SK-N-SH (cell line): ENCODE data around the gene RASSF3. TPM values are rescaled to one million over a fixed set of nuclear protein-coding genes. Genes with fewer than 3 reads are reported as not detected.

Experiments
- CTCF ChIA-PET: fragments of 300-600, 350-600 bp; formaldehyde crosslinking; extraction: SDS; loops from one replicate; lab custom pipeline; 2021; lab: Yijun Ruan, JAX
- POLR2A ChIA-PET: fragments of 350-600 bp; sonication (Branson Sonifier 250); formaldehyde crosslinking; extraction: SDS; loops from one replicate; lab custom pipeline; 2020; ENCODE audit warnings: antibody characterized with exemption, inconsistent platforms; lab: Yijun Ruan, JAX
- DNase-seq: peaks from one replicate; pipeline ENCODE4 v3.0.0; 2012
- H2AFZ ChIP-seq: fragments of 200-600 bp; sonication (generic); 2 replicates; pipeline ENCODE4 v1.8.1; 2016; ENCODE audit warnings: antibody characterized with exemption, mild to moderate bottlenecking, low read depth
- H3F3A ChIP-seq: fragments of 200-600 bp; sonication (generic); replicated peaks from 2 replicates; pipeline ENCODE3; 2016; ENCODE audit warnings: antibody characterized with exemption, mild to moderate bottlenecking; ENCODE audit not compliant: insufficient read depth
- H3K27ac ChIP-seq, 2 experiments: fragments of 200-500 bp in 1 of 2; fragments of 200-600 bp in 1 of 2; sonication (Bioruptor generic) in 1 of 2; sonication (generic), shearing (Covaris generic) in 1 of 2; 2 replicates each; pipeline versions ENCODE4 v1.5.1 to v1.6.1; 2014 to 2016; ENCODE audit warnings: low read depth in 2 of 2, inconsistent platforms in 1 of 2, low read length in 1 of 2, mild to moderate bottlenecking in 1 of 2, mixed read lengths in 1 of 2
- H3K27me3 ChIP-seq: fragments of 200-600 bp; sonication (generic), shearing (Covaris generic); 2 replicates; pipeline ENCODE4 v1.6.1; 2016; ENCODE audit warnings: mixed run types; ENCODE audit not compliant: insufficient read depth
- H3K36me3 ChIP-seq, 2 experiments: fragments of 200-500 bp in 1 of 2; fragments of 200-600 bp in 1 of 2; sonication (Bioruptor generic) in 1 of 2; sonication (generic) in 1 of 2; replicated peaks in 1 of 2; 2 replicates each; pipeline versions ENCODE3 to v1.5.1; 2014 to 2016; ENCODE audit warnings: low read length in 1 of 2, mild to moderate bottlenecking in 1 of 2; ENCODE audit not compliant: insufficient read depth in 2 of 2, control insufficient read depth in 1 of 2
- H3K4me1 ChIP-seq, 2 experiments: fragments of 200-500 bp in 1 of 2; fragments of 200-600 bp in 1 of 2; sonication (Bioruptor generic) in 1 of 2; sonication (generic), shearing (Covaris generic) in 1 of 2; 2 replicates each; pipeline versions ENCODE4 v1.5.1 to v1.6.1; 2014 to 2016; ENCODE audit warnings: low read depth in 1 of 2, low read length in 1 of 2, mixed run types in 1 of 2; ENCODE audit not compliant: insufficient read depth in 2 of 2, control insufficient read depth in 1 of 2
- H3K4me2 ChIP-seq: fragments of 200-600 bp; sonication (generic), shearing (Covaris generic); 2 replicates; pipeline ENCODE4 v1.6.1; 2017; ENCODE audit warnings: mixed run types
- H3K4me3 ChIP-seq, 2 experiments: fragments of 200-500 bp in 1 of 2; fragments of 200-600 bp in 1 of 2; sonication (Bioruptor generic) in 1 of 2; sonication (generic), shearing (Covaris generic) in 1 of 2; 2 replicates each; pipeline versions ENCODE4 v1.5.1 to v1.8.1; 2014 to 2016; ENCODE audit warnings: low read depth in 2 of 2, inconsistent platforms in 1 of 2, low read length in 1 of 2, mild to moderate bottlenecking in 1 of 2, mixed read lengths in 1 of 2, moderate library complexity in 1 of 2
- H3K79me2 ChIP-seq: fragments of 200-600 bp; sonication (generic); 2 replicates; pipeline ENCODE4 v1.8.1; 2017; ENCODE audit warnings: mild to moderate bottlenecking; ENCODE audit not compliant: insufficient read depth
- H3K9ac ChIP-seq: fragments of 200-600 bp; sonication (generic); 2 replicates; pipeline ENCODE4 v1.6.1; 2017; ENCODE audit warnings: mixed run types
- H3K9me2 ChIP-seq: fragments of 200-600 bp; sonication (generic); 2 replicates; pipeline ENCODE4 v1.6.1; 2017; ENCODE audit warnings: mixed run types
- H3K9me3 ChIP-seq: fragments of 200-600 bp; sonication (generic); 2 replicates; pipeline ENCODE4 v1.6.1; 2017; ENCODE audit warnings: mixed run types, mild to moderate bottlenecking, moderate library complexity
- H4K20me1 ChIP-seq: fragments of 200-600 bp; sonication (generic); 2 replicates; pipeline ENCODE4 v1.6.1; 2017; ENCODE audit warnings: mild to moderate bottlenecking, mixed run types; ENCODE audit not compliant: insufficient read depth
- CTCF ChIP-seq: fragments of 200-600 bp; sonication (generic); IDR thresholded peaks from 2 replicates; pipeline ENCODE4 v1.6.1; 2017; ENCODE audit warnings: antibody characterized with exemption, mild to moderate bottlenecking, moderate library complexity
- ELF1 ChIP-seq: IDR thresholded peaks from 2 replicates; pipeline ENCODE4 v1.4.0; 2012
- EP300 ChIP-seq, 2 experiments: IDR thresholded peaks; 2 replicates each; pipeline versions ENCODE4 v1.4.0 to v1.6.1; 2012; ENCODE audit warnings: borderline replicate concordance in 1 of 2, low read depth in 1 of 2, low read length in 1 of 2
- EZH2phosphoT487 ChIP-seq: fragments of 200-600 bp; sonication (generic); IDR thresholded peaks from 2 replicates; pipeline ENCODE4 v1.6.1; 2017; ENCODE audit warnings: low read depth, mixed run types, mild to moderate bottlenecking, antibody characterized with exemption, moderate library complexity, borderline replicate concordance
- FOSL2 ChIP-seq: IDR thresholded peaks from 2 replicates; pipeline ENCODE4 v1.4.0; 2012; ENCODE audit warnings: low read depth, mild to moderate bottlenecking, moderate library complexity, borderline replicate concordance
- FOXJ3 ChIP-seq: sonication (generic); formaldehyde crosslinking; IDR thresholded peaks from 2 replicates; pipeline ENCODE4 v1.5.1; 2020; ENCODE audit warnings: mild to moderate bottlenecking, missing genetic modification reagents
- FOXM1 ChIP-seq: IDR thresholded peaks from 2 replicates; pipeline ENCODE4 v1.4.0; 2012; ENCODE audit warnings: low read depth, mild to moderate bottlenecking
- GABPA ChIP-seq: IDR thresholded peaks from 2 replicates; pipeline ENCODE4 v1.4.0; 2012; ENCODE audit warnings: low read depth, mild to moderate bottlenecking
- GATA2 ChIP-seq: sonication (generic); formaldehyde crosslinking; IDR thresholded peaks from 2 replicates; pipeline ENCODE4 v1.5.0; 2020; ENCODE audit warnings: mild to moderate bottlenecking, missing genetic modification reagents
- IRF3 ChIP-seq: fragments of 150-350 bp; IDR thresholded peaks from 2 replicates; pipeline ENCODE4 v1.6.1; 2016; ENCODE audit warnings: mild to moderate bottlenecking, low read depth, low read length
- JUND ChIP-seq: IDR thresholded peaks from 2 replicates; pipeline ENCODE4 v1.4.0; 2012
- MAX ChIP-seq: IDR thresholded peaks from 2 replicates; pipeline ENCODE4 v1.4.0; 2012; ENCODE audit warnings: low read depth
- NFIC ChIP-seq: IDR thresholded peaks from 2 replicates; pipeline ENCODE4 v1.4.0; 2012; ENCODE audit warnings: borderline replicate concordance
- NRF1 ChIP-seq: IDR thresholded peaks from 2 replicates; pipeline ENCODE4 v1.6.1; 2012; ENCODE audit warnings: low read depth, mild to moderate bottlenecking, low read length
- PBX3 ChIP-seq: IDR thresholded peaks from 2 replicates; pipeline ENCODE4; 2012
- POLR2AphosphoS5 ChIP-seq: IDR thresholded peaks from 2 replicates; pipeline ENCODE4 v1.6.1; 2012; ENCODE audit warnings: low read depth, low read length
- RCOR1 ChIP-seq: fragments of 150-350 bp; IDR thresholded peaks from 2 replicates; pipeline ENCODE4 v1.6.1; 2017; ENCODE audit warnings: antibody characterized with exemption, low read length
- RFX5 ChIP-seq: IDR thresholded peaks from 2 replicates; pipeline ENCODE4 v1.6.1; 2012; ENCODE audit warnings: mild to moderate bottlenecking, improper control_type of control experiment, low read length
- RXRA ChIP-seq: IDR thresholded peaks from 2 replicates; pipeline ENCODE4 v1.4.0; 2012; ENCODE audit warnings: low read depth, mild to moderate bottlenecking, borderline replicate concordance
- SIN3A ChIP-seq: IDR thresholded peaks from 2 replicates; pipeline ENCODE4 v1.6.1; 2012; ENCODE audit warnings: low read depth, mild to moderate bottlenecking, low read length, moderate library complexity, borderline replicate concordance
- SMC3 ChIP-seq: IDR thresholded peaks from 2 replicates; pipeline ENCODE4 v1.6.1; 2012; ENCODE audit warnings: low read depth, low read length, improper control_type of control experiment
- TEAD4 ChIP-seq: IDR thresholded peaks from 2 replicates; pipeline ENCODE4 v1.4.0; 2012; ENCODE audit warnings: mild to moderate bottlenecking, borderline replicate concordance; ENCODE audit not compliant: insufficient read depth
- USF1 ChIP-seq: IDR thresholded peaks from 2 replicates; pipeline ENCODE4 v1.4.0; 2012; ENCODE audit warnings: low read depth, borderline replicate concordance
- YY1 ChIP-seq: IDR thresholded peaks from 2 replicates; pipeline ENCODE4 v1.4.0; 2012; ENCODE audit warnings: low read depth, mild to moderate bottlenecking
- ZBTB33 ChIP-seq: IDR thresholded peaks from 2 replicates; pipeline ENCODE4 v1.4.0; 2012; ENCODE audit warnings: low read depth, borderline replicate concordance
- WGBS: methylation state at CpG from one replicate; pipeline ENCODE4 v1.1.6; 2017; ENCODE audit warnings: low lambda C conversion rate; 5-methylcytosine and 5-hydroxymethylcytosine counted together
- polyA plus RNA-seq, 3 experiments: library from polyadenylated mRNA; depleted of rRNA; stranded (reverse); fragments of >200 nt; gene quantifications; 2 replicates each; pipeline ENCODE4 v1.2.3, GENCODE V29; 2012

The RASSF3 gene
- polyA plus RNA-seq, 1 of the 3 experiments (the other 2 are of a cell fraction): 11.1 TPM

GRCh38 chr12:64625243-64626077 lies 15.2 kb downstream of the RASSF3 start:
- Histone ChIP-seq H3K27me3 (no peaks in the 10 kb centered on the region), H3K9ac (peak overlapping the region; percentile 73), H3F3A (peaks cover 42% of the 10 kb centered on the region), H3K4me3 (peak overlapping the region; percentile 37 to 64), H3K4me2 (peak overlapping the region; percentile 75), H2AFZ (peak overlapping the region; percentile 54), H3K9me2 (no peaks in the 10 kb centered on the region), H3K79me2 (peaks cover 86% of the 10 kb centered on the region), H3K27ac (peak overlapping the region; percentile 91 to 93), H3K36me3 (no peaks in the 10 kb centered on the region), H3K4me1 (peaks cover 8 to 24% of the 10 kb centered on the region in 2 experiments; a peak in 3 of 4 replicates), H3K9me3 (no peaks in the 10 kb centered on the region), H4K20me1 (no peaks in the 10 kb centered on the region)
- CTCF ChIA-PET: interaction anchor here (0.8 to 2.2 kb wide), 3 partner anchors 14 to 76 kb away, joined by 3 to 7 read pairs (median 4); no protein-coding TSS in a partner anchor
- POLR2A ChIA-PET: interaction anchor here (0.6 to 0.9 kb wide), 2 partner anchors 16 to 44 kb away, joined by 3 to 4 read pairs; partner anchors contain the start of gene RASSF3
- WGBS: 8% methylated on average over 15 of the region's 15 CpGs
- DNase-seq: peak; percentile 52
- TF ChIP-seq USF1 (peak; percentile 83), FOXM1 (no peak), NRF1 (no peak), SMC3 (no peak), MAX (peak; percentile 21; the same call in 1 of the 2 replicates), ZBTB33 (no peak), CTCF (no peak), NFIC (peak; percentile 49), EZH2phosphoT487 (no peak), TEAD4 (no peak), RXRA (0 out of 2 replicates have a peak, but pooled peaks have one; percentile 39), PBX3 (no peak), JUND (peak; percentile 15; the same call in 1 of the 2 replicates), GABPA (peak; percentile 17), YY1 (0 out of 2 replicates have a peak, but pooled peaks have one; percentile 44), EP300 (IDR thresholded peaks at IDR 0.05; ENCODE audit: borderline replicate concordance in 1 of 2, low read depth in 1 of 2, low read length in 1 of 2) (peak; percentile 8 to 14; a peak in 1 of 4 replicates), RCOR1 (no peak), POLR2AphosphoS5 (peak; percentile 65; the same call in 1 of the 2 replicates), ELF1 (peak; percentile 32; the same call in 1 of the 2 replicates), FOSL2 (peak; percentile 68; the same call in 1 of the 2 replicates), IRF3 (no peak), SIN3A (peak; percentile 42; the same call in 1 of the 2 replicates), GATA2 (CRISPR knock-in tag) (no peak; the same call in 1 of the 2 replicates), RFX5 (no peak), FOXJ3 (CRISPR knock-in tag) (no peak)
